BJ (cell line): ENCODE data around the gene MFAP2. TPM values are rescaled to one million over a fixed set of nuclear protein-coding genes. Genes with fewer than 3 reads are reported as not detected.

Source experiments
- CTCF ChIA-PET: fragments of 350-600 bp; formaldehyde crosslinking; extraction: SDS; loops from one replicate; lab custom pipeline; 2021; ENCODE audit warnings: antibody characterized with exemption, inconsistent platforms; lab: Yijun Ruan, JAX
- POLR2A ChIA-PET: fragments of 300-600 bp; sonication (Branson Sonifier 250); formaldehyde crosslinking; extraction: SDS; loops from one replicate; lab custom pipeline; 2021; ENCODE audit warnings: antibody characterized with exemption; lab: Charles Lee
- DNase-seq: peaks from one replicate; pipeline ENCODE4 v3.0.0-alpha.2; 2011; ENCODE audit warnings: low read depth
- H3K27me3 ChIP-seq: 2 replicates; pipeline ENCODE4 v1.6.0; 2011; ENCODE audit warnings: low read length; ENCODE audit not compliant: control insufficient read depth, insufficient read depth
- H3K36me3 ChIP-seq: 2 replicates; pipeline ENCODE4 v1.5.1; 2011; ENCODE audit warnings: low read length; ENCODE audit not compliant: control insufficient read depth, insufficient read depth
- H3K4me3 ChIP-seq: 2 replicates; pipeline ENCODE4 v1.5.1; 2011; ENCODE audit warnings: low read depth, mild to moderate bottlenecking, control low read depth, low read length
- CTCF ChIP-seq: IDR thresholded peaks from 2 replicates; pipeline ENCODE4 v1.5.1; 2011; ENCODE audit warnings: low read depth, mild to moderate bottlenecking, control low read depth, inconsistent platforms, low read length, moderate library complexity; ENCODE audit not compliant: insufficient read depth
- polyA plus RNA-seq: library from polyadenylated mRNA; depleted of rRNA; stranded (reverse); fragments of >200 nt; gene quantifications from 2 replicates; pipeline ENCODE4 v1.2.3, GENCODE V29; 2011

MFAP2 gene
- polyA plus RNA-seq, 1 experiment, result 115 TPM

- Histone ChIP-seq H3K36me3 (peaks cover 14% of the 10 kb centered on the region), H3K4me3 (no peak overlapping the region), H3K27me3 (no peaks in the 10 kb centered on the region)
- TF ChIP-seq CTCF, result no peak
- no peak for DNase-seq
- POLR2A ChIA-PET, result no interaction called here
- CTCF ChIA-PET, result interaction anchor here (0.8 kb wide), 1 partner anchor 16 kb away, joined by 3 read pairs; no protein-coding TSS in a partner anchor
Observed at GRCh38 chr1:16970132-16970910, 10.1 kb downstream of the MFAP2 start.

DNA sequence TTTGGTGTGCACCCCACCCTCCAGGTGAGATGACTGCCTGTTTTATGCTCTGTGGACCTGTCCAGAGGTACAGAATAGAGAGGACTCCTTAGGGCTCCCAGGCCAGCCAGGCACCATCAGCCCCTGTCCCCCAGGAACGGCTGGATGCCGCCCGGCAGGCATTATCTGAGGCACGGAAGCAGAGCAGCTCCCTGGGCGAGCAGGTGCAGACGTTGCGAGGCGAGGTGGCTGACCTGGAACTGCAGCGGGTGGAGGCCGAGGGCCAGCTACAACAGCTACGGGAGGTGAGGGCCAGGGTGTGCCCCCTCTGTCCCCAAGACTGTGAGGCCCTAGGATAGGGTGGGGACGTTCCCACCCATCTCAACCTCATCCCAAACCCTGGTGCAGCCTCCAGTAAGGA, 10.8 kb downstream of the MFAP2 start:
- H3K27me3 ChIP-seq, result no peaks in the 10 kb centered on the region
- no peak for DNase-seq
- H3K36me3 ChIP-seq, result peaks cover 10% of the 10 kb centered on the region
- ChIA-PET CTCF (no interaction called here), POLR2A (no interaction called here)
- no peak for TF ChIP-seq CTCF
- no peak overlapping the region for H3K4me3 ChIP-seq

DNA sequence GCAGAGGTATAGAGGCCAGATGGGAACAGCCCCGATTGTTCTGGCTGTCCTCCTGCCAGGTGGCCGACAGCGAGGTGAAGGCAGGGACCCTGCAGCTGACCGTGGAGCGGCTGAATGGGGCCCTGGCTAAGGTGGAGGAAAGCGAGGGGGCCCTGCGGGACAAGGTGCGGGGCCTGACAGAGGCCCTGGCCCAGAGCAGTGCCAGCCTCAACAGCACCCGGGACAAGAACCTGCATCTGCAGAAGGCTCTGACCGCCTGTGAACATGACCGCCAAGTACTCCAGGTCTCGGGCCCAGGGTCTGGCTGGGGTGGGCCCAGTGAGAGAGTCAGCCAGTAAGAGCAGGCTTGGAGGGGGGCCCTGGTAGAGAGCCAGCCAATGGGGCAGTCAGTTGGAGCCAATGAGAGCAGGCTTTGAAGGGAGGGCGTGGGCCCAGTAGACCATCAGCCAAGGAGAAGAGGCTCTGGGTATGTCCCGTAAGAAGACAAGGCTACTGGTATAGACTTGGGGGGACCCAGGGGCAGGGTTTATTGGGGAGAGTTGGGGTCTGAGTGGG, 11.3 kb downstream of the MFAP2 start:
- no peak for TF ChIP-seq CTCF
- no peak overlapping the region for H3K4me3 ChIP-seq
- ChIA-PET CTCF (no interaction called here), POLR2A (no interaction called here)
- peaks cover 10% of the 10 kb centered on the region for H3K36me3 ChIP-seq
- H3K27me3 ChIP-seq, result no peaks in the 10 kb centered on the region
- no peak for DNase-seq

GRCh38 chr1:16968372-16968771, 12.0 kb downstream of the MFAP2 start:
- DNase-seq, result no peak
- no peak for TF ChIP-seq CTCF
- ChIA-PET POLR2A (no interaction called here), CTCF (interaction anchor here (0.8 kb wide), 1 partner anchor 11 kb away, joined by 3 read pairs; no protein-coding TSS in a partner anchor)
- no peak overlapping the region for H3K4me3 ChIP-seq
- H3K36me3 ChIP-seq, result peaks cover 10% of the 10 kb centered on the region
- H3K27me3 ChIP-seq, result no peaks in the 10 kb centered on the region

GRCh38 chr1:16967962-16968361, 12.5 kb downstream of the MFAP2 start:
- H3K36me3 ChIP-seq, result peaks cover 9% of the 10 kb centered on the region
- POLR2A ChIA-PET, result no interaction called here
- TF ChIP-seq CTCF, result no peak
- no peaks in the 10 kb centered on the region for H3K27me3 ChIP-seq
- no peak for DNase-seq
- H3K4me3 ChIP-seq, result no peak overlapping the region
- CTCF ChIA-PET, result interaction anchor here (0.8 kb wide), 1 partner anchor 12 kb away, joined by 3 read pairs; no protein-coding TSS in a partner anchor
